IPS-15b (cell line): ENCODE data around the gene SLC36A1.

Source experiments
- H3K27me3 ChIP-seq: one replicate; pipeline ENCODE4 v1.6.1; 2013; ENCODE audit warnings: low read length; ENCODE audit not compliant: control insufficient read depth, insufficient read depth
- H3K36me3 ChIP-seq: one replicate; pipeline ENCODE4 v1.6.1; 2013; ENCODE audit warnings: low read length; ENCODE audit not compliant: control insufficient read depth, insufficient read depth
- H3K4me1 ChIP-seq: one replicate; pipeline ENCODE4 v1.6.1; 2013; ENCODE audit warnings: mild to moderate bottlenecking, low read length; ENCODE audit not compliant: control insufficient read depth, insufficient read depth
- H3K4me3 ChIP-seq: one replicate; pipeline ENCODE4 v1.5.1; 2013; ENCODE audit warnings: low read depth, low read length
- H3K9ac ChIP-seq: one replicate; pipeline ENCODE4 v1.6.1; 2013; ENCODE audit warnings: low read depth, mild to moderate bottlenecking, low read length
- H3K9me3 ChIP-seq: one replicate; pipeline ENCODE4 v1.6.1; 2013; ENCODE audit warnings: mild to moderate bottlenecking, low read length; ENCODE audit not compliant: control insufficient read depth, insufficient read depth

SLC36A1 gene

DNA sequence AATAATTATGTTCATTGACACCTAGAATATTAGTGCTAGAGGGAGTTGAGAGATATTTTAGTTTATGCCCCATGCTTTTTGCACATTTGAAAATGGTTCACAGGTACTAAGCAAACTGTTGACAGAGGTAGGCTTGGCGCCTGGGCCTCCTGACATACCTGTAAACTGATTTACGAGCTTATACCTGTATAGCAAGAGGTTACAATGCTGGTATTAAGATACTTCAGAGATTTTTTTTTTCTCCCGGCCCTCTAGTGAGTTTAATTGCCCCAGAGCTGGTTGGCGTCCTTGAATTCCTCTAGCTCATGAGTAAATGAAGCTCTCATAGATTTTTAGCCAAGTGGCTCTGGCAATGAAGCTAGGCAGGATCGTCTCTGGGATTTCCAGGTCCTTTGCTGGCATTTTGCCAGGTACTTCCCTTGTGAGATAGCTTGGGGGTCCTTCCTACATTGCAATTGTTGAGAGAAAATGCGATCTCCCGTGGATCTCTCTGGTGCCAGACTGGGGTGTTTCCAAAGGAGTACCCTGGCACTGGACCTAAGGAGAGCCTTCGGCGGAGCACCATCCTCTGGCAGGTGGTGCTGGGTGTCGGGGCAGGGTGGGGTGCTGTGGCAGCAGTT lies 9.0 kb downstream of the SLC36A1 start:
- H3K9me3 ChIP-seq: no peaks in the 10 kb centered on the region
- H3K27me3 ChIP-seq: no peaks in the 10 kb centered on the region
- no peaks in the 10 kb centered on the region for H3K36me3 ChIP-seq
- no peak overlapping the region for H3K9ac ChIP-seq
- no peak overlapping the region for H3K4me3 ChIP-seq
- H3K4me1 ChIP-seq: peaks cover 5% of the 10 kb centered on the region

DNA sequence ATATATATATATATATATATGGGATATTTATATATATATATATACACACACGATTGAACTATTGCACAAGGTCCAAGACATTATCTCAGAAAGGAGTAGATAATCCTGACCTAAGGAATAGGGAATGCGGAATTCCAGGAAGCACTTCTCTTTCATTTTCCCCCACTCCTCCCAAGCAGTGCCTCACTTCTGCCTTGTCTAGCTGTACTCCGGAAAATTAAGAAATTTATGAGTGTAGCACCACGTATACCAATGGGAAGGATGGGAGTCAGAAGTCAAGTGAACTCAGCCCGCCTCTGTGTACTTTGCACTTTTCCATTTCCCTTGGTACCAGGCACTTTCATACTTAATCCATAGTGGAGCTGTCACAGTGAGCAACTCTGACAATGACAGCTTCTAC lies 10.9 kb downstream of the SLC36A1 start:
- no peaks in the 10 kb centered on the region for H3K9me3 ChIP-seq
- no peaks in the 10 kb centered on the region for H3K36me3 ChIP-seq
- peaks cover 5% of the 10 kb centered on the region for H3K4me1 ChIP-seq
- no peak overlapping the region for H3K4me3 ChIP-seq
- no peak overlapping the region for H3K9ac ChIP-seq
- H3K27me3 ChIP-seq: no peaks in the 10 kb centered on the region

DNA sequence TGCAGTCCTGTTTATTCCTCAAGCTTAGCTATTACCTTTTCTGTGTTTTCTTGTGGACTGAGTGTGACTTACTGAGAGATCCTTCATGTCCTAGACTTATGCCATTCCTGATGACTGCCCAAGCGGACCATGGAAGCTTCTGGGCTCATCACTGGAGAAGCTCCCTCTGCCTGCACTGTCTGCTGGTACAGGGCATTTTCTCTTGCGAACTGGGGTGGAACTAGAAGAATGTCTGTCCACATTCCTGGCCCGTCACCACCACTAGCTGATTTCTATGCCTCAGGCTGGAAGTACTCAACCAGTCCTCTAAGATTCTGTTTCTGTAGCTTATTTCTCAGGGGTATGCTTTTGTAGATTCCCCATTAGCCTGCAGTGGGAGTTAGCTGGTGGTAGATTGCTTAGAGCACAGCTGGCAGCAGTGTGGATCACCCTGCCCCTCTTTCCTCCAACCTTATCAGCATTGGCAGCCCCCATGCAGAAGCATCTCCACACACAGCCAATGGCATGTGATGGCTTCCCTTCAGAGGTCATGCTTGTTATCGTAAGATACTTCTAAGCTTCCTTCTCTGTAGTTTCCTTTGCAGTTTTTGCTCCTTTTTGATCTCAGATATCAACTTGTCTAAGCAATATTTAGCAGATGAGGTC lies 12.4 kb downstream of the SLC36A1 start:
- no peak overlapping the region for H3K4me3 ChIP-seq

DNA sequence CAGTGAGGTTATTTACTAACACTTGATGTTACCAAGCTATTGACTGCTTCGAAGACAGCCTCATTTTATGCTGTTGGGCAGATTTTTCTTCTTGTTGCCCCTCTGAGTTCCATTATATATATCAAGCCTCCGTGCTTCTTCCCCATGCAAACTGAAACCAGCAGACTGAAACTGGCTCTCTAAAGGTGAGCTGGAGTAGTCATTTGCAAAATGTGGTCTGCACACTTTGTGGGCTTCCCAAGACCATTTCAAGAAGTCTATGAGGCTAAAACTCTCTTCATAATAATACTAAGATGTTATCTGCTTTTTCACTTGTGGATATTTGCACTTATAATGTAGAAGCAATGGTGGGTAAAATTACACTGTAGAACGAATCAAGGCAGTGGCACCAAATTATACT lies 13.9 kb downstream of the SLC36A1 start:
- Histone ChIP-seq H3K9ac (no peak overlapping the region), H3K4me3 (no peak overlapping the region), H3K4me1 (no peaks in the 10 kb centered on the region), H3K9me3 (no peaks in the 10 kb centered on the region), H3K27me3 (no peaks in the 10 kb centered on the region), H3K36me3 (peaks cover 4% of the 10 kb centered on the region)

More for the DNA sequence above, 12.4 kb downstream of the SLC36A1 start:
- Histone ChIP-seq H3K36me3 (peaks cover under 1% of the 10 kb centered on the region), H3K27me3 (no peaks in the 10 kb centered on the region), H3K9me3 (no peaks in the 10 kb centered on the region), H3K9ac (no peak overlapping the region), H3K4me1 (no peaks in the 10 kb centered on the region)

DNA sequence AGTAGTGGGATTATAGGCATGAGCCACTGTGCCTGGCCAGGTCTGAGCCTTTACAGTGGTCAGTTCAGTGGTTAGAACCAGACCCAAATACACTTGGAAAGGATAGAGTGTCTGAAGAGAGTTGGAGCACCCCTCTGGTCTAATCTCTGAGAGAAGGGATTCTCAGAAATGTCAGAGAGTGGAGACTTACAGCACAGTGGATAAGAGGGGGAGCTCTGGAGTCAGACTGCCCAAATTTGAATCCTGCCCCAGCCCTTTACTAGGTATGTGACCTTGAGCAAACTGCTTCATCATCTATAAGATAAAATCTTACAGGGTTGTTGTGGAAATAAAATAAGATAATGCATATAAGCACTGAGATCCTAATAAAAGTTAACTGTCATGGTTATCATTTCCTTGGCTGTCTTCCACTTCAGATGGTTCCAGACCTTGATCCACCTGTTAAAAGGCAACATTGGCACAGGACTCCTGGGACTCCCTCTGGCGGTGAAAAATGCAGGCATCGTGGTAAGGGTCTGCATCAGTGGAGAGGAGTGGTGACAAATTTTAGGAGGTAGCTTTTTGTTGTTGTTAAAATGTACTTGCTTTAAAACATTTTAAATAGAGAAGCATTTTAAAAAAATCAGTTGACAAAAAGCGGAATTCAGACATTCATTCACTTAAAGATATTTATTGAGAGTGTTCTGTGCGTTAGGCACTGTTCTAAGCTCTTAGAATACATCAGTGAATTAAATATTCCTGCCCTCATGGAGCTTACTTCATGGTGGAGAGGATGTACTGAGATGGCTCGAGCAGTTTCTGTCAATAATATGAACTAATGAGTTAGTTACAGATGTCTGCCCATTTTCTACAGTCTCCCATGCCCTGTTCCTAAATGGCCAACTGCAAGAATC lies 16.0 kb downstream of the SLC36A1 start:
- Histone ChIP-seq H3K9me3 (no peaks in the 10 kb centered on the region), H3K36me3 (peaks cover 9% of the 10 kb centered on the region), H3K27me3 (no peaks in the 10 kb centered on the region), H3K4me3 (no peak overlapping the region), H3K4me1 (no peaks in the 10 kb centered on the region), H3K9ac (no peak overlapping the region)

DNA sequence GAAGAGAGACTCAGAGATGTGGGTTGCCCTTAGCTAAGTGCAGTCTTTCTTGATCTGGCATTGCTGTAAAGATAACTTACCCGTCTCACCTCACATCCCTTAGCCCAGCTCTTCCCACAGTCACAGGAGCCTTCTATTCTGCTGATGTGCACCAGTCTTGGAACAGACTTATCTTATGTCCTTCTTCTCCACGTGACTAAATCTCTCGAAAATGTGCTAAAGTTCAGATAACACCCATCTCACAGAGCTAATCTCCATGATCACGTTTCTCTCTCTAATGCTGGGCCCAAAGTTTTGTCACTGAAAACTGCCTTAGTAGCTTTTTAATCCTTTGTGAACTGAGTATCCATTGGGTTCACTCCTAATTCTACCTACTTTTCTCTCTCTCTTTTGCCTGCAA lies 16.7 kb downstream of the SLC36A1 start:
- Histone ChIP-seq H3K9ac (no peak overlapping the region), H3K27me3 (no peaks in the 10 kb centered on the region), H3K9me3 (no peaks in the 10 kb centered on the region), H3K4me3 (no peak overlapping the region), H3K4me1 (no peaks in the 10 kb centered on the region), H3K36me3 (peaks cover 9% of the 10 kb centered on the region)

DNA sequence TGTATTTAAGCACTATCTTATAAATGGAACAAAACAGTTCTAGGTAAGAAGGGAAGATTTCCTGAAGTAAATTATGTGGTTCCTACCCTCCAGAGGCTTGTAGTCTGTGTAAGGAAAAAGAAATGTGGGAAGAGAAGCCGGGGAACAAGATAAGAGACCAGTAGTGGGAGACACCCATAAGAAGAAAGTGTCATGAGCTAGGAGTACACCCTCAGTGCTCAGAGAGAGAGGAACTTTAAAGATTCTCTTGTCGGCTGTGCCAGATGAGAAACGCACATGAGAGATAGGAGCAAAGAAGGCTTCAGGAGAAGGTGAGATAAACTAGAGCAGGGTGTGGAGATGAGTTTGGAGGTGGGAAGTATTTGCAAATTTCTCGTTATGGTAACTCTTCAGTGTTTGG lies 18.1 kb downstream of the SLC36A1 start:
- Histone ChIP-seq H3K9me3 (no peaks in the 10 kb centered on the region), H3K4me1 (no peaks in the 10 kb centered on the region), H3K4me3 (no peak overlapping the region), H3K27me3 (no peaks in the 10 kb centered on the region), H3K36me3 (peaks cover 9% of the 10 kb centered on the region), H3K9ac (no peak overlapping the region)

DNA sequence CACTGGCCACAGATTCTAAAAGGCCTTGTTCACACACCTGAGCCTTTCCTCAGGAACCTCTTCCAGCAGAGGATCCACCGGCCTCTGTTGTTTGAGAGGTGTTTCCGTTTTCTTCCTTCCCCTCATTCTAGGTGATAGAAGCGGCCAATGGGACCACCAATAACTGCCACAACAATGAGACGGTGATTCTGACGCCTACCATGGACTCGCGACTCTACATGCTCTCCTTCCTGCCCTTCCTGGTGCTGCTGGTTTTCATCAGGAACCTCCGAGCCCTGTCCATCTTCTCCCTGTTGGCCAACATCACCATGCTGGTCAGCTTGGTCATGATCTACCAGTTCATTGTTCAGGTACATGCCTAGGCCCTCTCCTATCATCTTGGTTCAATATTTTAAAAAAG lies 20.2 kb downstream of the SLC36A1 start:
- no peak overlapping the region for H3K9ac ChIP-seq

DNA sequence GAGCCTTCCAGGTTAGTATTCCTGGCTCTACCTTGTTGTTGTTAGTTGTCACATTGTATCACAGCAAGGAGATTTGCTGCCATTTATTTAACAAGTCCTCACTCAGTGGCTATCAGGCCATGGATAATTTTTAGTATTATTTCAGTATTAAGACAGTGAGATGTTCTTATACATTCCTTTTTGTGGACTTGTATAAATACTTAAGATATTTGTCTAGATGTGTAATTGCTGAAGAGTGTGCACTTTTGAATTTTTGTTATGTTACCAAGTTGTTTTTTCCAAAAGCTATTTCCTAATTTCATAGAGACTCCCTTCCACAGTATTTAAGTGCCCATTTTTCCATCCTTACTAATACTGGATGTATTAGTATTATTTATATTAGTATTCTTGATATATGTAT lies 22.0 kb downstream of the SLC36A1 start:
- Histone ChIP-seq H3K9ac (no peak overlapping the region), H3K4me3 (no peak overlapping the region), H3K9me3 (no peaks in the 10 kb centered on the region), H3K36me3 (peaks cover 11% of the 10 kb centered on the region), H3K27me3 (no peaks in the 10 kb centered on the region), H3K4me1 (no peaks in the 10 kb centered on the region)

More for the DNA sequence above, 20.2 kb downstream of the SLC36A1 start:
- no peaks in the 10 kb centered on the region for H3K4me1 ChIP-seq
- H3K9me3 ChIP-seq: no peaks in the 10 kb centered on the region
- no peak overlapping the region for H3K4me3 ChIP-seq
- H3K36me3 ChIP-seq: peaks cover 11% of the 10 kb centered on the region
- no peaks in the 10 kb centered on the region for H3K27me3 ChIP-seq

DNA sequence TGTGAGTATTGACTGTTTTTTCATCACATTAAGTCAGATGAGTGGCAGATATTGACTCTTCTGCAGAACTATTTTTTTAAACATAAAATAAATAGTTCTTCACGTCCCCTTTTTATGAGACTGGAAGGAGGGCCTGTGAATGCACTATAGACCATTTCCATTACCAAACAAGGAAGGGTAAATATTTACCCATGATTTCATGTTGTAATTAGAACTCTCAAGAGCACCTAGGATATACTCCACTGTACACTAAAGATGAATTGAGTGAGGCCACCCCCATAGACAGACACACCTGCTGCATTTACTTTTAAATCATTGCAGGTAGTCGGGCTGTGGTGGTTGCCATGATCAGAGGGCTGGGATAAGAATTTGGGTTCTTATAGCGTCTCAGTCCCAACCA lies 22.6 kb downstream of the SLC36A1 start:
- Histone ChIP-seq H3K36me3 (peaks cover 8% of the 10 kb centered on the region), H3K9ac (no peak overlapping the region), H3K27me3 (no peaks in the 10 kb centered on the region), H3K4me3 (no peak overlapping the region), H3K4me1 (no peaks in the 10 kb centered on the region), H3K9me3 (no peaks in the 10 kb centered on the region)

DNA sequence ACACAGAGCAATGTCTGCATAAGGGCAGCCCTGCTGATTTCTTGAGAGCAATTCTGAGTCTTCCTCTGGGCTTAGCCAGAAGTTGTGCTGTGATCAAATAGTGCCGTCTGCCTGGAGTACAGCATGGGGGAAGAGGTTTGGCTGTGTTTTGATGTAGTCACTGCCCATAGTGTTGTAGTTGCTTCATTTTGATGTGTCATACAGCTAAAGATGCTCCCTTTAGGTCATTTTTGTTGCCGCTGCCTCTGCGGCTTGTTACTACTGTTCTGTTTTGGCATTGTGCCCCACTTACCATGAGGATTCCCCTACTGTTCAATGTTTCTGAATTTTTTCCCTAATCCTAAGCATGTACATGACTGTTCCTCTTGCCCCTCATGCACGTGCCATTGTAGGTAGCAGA lies 23.0 kb downstream of the SLC36A1 start:
- Histone ChIP-seq H3K9me3 (no peaks in the 10 kb centered on the region), H3K4me3 (no peak overlapping the region), H3K4me1 (no peaks in the 10 kb centered on the region), H3K27me3 (no peaks in the 10 kb centered on the region), H3K9ac (no peak overlapping the region), H3K36me3 (peaks cover 7% of the 10 kb centered on the region)

DNA sequence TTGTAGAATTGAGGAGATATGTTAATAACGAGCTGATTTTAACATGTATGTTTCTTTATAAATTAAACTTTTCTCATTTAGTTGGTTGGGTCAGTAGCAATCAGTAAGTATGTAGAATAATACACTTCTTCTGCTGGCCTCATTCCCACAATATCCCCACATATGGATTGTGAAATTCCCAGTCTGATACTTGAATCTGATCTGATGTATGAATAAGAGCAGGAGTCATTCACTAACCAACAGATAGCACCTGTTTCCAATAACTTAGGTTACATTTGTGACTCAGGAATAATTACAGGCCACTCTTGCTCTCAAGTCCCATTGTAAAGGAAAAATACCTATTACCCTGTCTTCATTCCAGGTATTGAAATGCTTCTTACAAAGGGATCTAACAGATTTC lies 23.9 kb downstream of the SLC36A1 start:
- H3K36me3 ChIP-seq: peaks cover 7% of the 10 kb centered on the region
- H3K9me3 ChIP-seq: no peaks in the 10 kb centered on the region
- H3K4me1 ChIP-seq: no peaks in the 10 kb centered on the region
- no peak overlapping the region for H3K9ac ChIP-seq
- no peaks in the 10 kb centered on the region for H3K27me3 ChIP-seq
- H3K4me3 ChIP-seq: no peak overlapping the region
